Glutamatergic neuron (in vitro differentiated cells): ENCODE results near the gene ARID3C. TPM values are rescaled to one million over a fixed set of nuclear protein-coding genes. Genes with fewer than 3 reads are reported as not detected.

Experiments used
- DNase-seq: peaks from one replicate; pipeline ENCODE4 v3.0.0; 2022
- H3K27ac Mint-ChIP-seq: one replicate; pipeline ENCODE4 v1.8.0; 2020; ENCODE audit warnings: mild to moderate bottlenecking, mixed read lengths, inconsistent platforms; ENCODE audit not compliant: unreplicated experiment
- H3K27me3 Mint-ChIP-seq: one replicate; pipeline ENCODE4 v1.8.0; 2020; ENCODE audit warnings: mild to moderate bottlenecking, moderate library complexity, mixed read lengths, inconsistent platforms; ENCODE audit not compliant: unreplicated experiment
- H3K36me3 Mint-ChIP-seq: one replicate; pipeline ENCODE4 v1.8.0; 2020; ENCODE audit warnings: mild to moderate bottlenecking, mixed read lengths, inconsistent platforms; ENCODE audit not compliant: unreplicated experiment
- H3K4me1 Mint-ChIP-seq: one replicate; pipeline ENCODE4 v1.8.0; 2020; ENCODE audit warnings: mild to moderate bottlenecking, low read depth, mixed read lengths, inconsistent platforms; ENCODE audit not compliant: unreplicated experiment
- H3K4me3 Mint-ChIP-seq: one replicate; pipeline ENCODE4 v1.8.0; 2020; ENCODE audit warnings: mild to moderate bottlenecking, mixed read lengths, inconsistent platforms; ENCODE audit not compliant: unreplicated experiment
- H3K9me3 Mint-ChIP-seq: one replicate; pipeline ENCODE4 v1.8.0; 2020; ENCODE audit warnings: mild to moderate bottlenecking, moderate library complexity, mixed read lengths, inconsistent platforms; ENCODE audit not compliant: unreplicated experiment
- total RNA-seq: library from RNA; stranded (reverse); fragmentation: NEBNext Ultra II Directional; extraction: Animal tissue kit (Norgen Biotek cat#: 25700); gene quantifications from one replicate; pipeline ENCODE4 v1.2.1, GENCODE V29; 2021; ENCODE audit not compliant: unreplicated experiment
- TF ChIP-seq, protein P1 (sequence below): fragments of 200-600 bp; sonication (generic); IDR thresholded peaks from one replicate; pipeline ENCODE4 v1.5.0; 2021; ENCODE audit not compliant: partially characterized antibody, unreplicated experiment

The ARID3C gene
- total RNA-seq, 1 donor from 2014 or later: not detected

DNA sequence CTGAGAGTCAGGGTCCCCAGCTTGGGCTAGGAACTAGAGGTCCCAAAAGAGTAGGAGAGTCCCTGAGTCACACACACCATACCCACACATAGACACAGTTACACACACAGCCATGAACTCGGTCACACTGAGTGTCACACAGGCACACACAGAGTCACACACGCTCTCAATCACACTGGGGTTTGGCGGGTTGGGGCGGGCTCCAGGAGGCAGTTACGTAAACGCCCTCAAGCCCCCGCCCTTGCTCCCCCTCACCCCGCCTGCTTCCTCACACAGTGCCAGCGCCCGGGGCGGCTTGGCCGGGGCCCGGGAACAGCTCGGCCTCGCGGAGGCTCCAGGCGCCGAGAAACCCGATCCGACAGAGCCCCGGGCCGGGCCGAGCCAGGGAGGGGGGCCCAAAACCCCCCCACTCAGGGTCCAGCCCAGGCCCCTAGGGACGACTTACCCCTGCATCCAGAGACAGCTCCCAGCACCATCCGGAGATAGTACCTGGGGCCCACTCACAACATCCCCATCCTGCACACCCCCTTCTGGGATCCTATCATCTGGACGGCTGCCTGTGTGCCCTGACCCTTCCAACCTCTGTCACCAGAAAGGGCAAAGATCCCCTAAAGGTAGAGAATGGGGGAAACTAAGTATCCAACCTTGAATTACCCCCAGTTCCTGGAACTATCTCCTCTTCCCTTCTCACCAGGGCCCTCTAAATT, 35.8 kb downstream of the ARID3C start:
- peak; percentile 60 for DNase-seq
- Mint-ChIP-seq H3K9me3 (peaks cover 17% of the 10 kb centered on the region), H3K27ac (peak overlapping the region; percentile 28), H3K27me3 (peaks cover 28% of the 10 kb centered on the region), H3K4me3 (peak overlapping the region; percentile 59), H3K36me3 (peaks cover 9% of the 10 kb centered on the region), H3K4me1 (peaks cover 21% of the 10 kb centered on the region)
- TF ChIP-seq, protein P1, sequence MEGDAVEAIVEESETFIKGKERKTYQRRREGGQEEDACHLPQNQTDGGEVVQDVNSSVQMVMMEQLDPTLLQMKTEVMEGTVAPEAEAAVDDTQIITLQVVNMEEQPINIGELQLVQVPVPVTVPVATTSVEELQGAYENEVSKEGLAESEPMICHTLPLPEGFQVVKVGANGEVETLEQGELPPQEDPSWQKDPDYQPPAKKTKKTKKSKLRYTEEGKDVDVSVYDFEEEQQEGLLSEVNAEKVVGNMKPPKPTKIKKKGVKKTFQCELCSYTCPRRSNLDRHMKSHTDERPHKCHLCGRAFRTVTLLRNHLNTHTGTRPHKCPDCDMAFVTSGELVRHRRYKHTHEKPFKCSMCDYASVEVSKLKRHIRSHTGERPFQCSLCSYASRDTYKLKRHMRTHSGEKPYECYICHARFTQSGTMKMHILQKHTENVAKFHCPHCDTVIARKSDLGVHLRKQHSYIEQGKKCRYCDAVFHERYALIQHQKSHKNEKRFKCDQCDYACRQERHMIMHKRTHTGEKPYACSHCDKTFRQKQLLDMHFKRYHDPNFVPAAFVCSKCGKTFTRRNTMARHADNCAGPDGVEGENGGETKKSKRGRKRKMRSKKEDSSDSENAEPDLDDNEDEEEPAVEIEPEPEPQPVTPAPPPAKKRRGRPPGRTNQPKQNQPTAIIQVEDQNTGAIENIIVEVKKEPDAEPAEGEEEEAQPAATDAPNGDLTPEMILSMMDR: no peak

DNA sequence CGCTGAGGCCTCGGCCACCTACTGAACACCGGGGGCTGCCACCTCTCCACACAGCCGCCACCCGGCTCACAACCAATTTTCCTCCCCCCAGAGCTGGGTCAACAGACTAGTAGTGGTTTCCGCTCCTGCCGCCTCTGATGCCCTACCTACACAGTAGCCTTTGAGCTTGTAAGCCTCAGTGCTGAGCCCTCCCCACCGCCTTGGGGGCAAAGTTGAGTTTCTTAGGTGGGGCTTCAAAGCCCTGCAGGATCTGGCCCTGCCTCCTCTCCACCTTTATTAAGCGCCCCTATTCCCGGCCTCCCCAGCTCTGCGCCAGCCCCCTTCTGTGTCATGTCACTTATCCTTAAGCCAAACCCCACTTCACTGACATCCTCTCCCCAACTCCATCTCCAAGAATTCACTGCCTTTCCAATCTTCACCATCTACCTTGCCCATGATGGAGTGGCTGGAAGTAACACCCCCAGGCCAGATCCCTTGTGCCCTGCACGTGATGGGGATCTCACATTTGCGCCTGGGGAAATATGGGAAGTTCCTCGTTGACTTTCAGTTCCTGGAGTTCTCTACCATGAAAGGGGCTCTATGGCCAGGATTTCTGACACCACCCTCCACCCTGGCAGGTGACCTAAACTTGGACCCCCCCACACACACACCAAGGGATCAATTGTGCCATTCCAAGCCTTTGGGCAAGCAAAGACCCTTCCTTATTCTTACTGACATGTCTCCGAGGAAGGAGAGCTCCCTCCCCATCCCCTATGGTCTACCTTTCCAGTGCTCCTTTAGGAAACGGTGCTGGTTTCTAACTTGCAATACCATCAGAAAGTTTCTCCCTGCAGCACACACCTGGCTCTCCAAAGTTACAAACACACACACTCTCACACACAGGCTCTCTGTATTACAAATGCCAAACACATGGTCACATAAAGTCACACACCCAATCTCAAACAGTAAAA, 36.7 kb downstream of the ARID3C start:
- DNase-seq: no peak
- TF ChIP-seq, protein P1: peak; percentile 61
- Mint-ChIP-seq H3K4me1 (peaks cover 22% of the 10 kb centered on the region), H3K9me3 (peaks cover 20% of the 10 kb centered on the region), H3K36me3 (peaks cover 9% of the 10 kb centered on the region), H3K27me3 (peaks cover 32% of the 10 kb centered on the region), H3K27ac (peak overlapping the region; percentile 63), H3K4me3 (peak overlapping the region; percentile 39)

DNA sequence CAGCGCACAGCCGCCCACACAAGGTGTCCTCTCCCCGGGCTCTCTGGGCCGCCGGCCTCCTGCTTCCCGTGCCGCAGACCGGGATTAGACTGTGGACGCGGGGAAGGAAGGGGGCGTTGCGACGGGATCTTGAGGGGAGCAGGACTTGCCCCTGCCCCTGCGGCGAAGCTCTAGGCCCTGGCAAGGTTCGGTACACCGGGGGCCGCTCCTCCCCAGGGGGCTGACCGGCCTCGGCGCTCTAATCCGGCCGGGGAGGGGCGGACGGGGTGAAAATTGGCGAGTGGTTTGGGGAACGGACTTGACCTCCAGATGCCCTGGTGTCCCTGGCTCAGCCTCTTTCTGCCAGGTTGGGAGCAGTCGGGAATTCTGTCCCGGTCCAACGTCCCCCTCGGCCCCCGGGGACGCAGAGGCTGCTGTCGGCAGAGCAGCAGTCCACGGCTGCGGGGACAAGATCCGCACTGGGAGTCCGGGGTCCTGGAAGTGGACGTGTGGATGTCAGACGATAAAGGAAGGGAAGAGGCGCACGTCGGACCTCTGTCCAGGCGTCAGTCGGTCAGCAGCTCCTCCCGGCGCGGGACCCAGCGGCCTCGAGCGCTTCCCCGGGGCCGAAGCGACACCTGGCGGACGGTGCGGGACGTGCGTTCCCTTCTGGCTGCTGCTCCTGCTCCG, 37.5 kb downstream of the ARID3C start:
- Mint-ChIP-seq H3K4me1 (peaks cover 27% of the 10 kb centered on the region), H3K4me3 (peak overlapping the region; percentile 64), H3K27ac (no peak overlapping the region), H3K36me3 (peaks cover 9% of the 10 kb centered on the region), H3K27me3 (peaks cover 32% of the 10 kb centered on the region), H3K9me3 (peaks cover 20% of the 10 kb centered on the region)
- TF ChIP-seq, protein P1: peak; percentile 92
- peak; percentile 95 for DNase-seq

DNA sequence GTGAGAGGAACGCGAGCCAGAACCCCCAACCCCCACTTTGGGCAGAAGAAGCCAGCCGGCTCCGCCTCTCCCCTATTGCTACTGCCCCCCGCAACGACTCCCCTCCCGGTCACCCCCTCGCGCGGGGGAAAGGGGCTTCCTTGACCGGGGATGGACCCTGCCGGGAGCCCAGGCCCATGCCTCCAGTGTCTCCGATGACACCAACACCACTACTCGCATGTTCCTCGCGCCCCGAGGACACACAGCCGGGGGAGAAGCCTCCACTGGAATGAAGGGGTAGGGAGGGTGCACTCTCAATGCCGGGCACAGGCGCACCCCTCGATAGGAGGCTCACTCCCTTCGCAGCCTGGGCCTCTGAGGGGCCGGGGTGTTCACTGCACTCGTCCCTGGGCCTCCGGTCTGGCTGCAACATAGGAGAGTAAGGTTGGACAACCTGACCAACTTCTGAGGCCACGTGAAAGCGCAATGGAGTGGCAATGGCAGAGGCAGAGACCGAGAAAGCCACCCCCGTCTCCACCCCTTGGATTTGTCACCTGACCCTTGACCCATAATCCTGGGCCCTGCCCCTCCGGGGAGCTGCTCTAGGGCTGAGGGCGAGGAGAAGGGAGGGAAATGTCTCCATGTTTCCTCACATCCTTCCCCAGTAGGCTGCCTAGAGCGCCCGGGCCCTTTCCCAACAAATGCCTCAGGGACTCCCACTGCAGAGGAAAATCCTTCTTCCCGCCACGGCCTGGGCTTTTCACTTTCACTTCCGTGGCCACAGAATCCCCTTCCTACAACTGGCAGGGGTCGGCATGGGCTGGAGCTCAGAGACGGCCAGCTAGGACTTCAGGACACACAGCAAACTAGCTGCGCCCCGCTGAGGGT, 38.3 kb downstream of the ARID3C start:
- Mint-ChIP-seq H3K9me3 (peaks cover 22% of the 10 kb centered on the region), H3K27me3 (peaks cover 33% of the 10 kb centered on the region), H3K27ac (no peak overlapping the region), H3K36me3 (peaks cover 9% of the 10 kb centered on the region), H3K4me3 (peak overlapping the region; percentile 82), H3K4me1 (peaks cover 35% of the 10 kb centered on the region)
- TF ChIP-seq, protein P1: no peak
- no peak for DNase-seq
